ENCODE data around the gene ITGAV.

- TF ChIP-seq CTCF (IDR thresholded peaks at IDR 0.05), result no peak
- TF ChIP-seq POLR2A (IDR thresholded peaks at IDR 0.05), result no peak
- TF ChIP-seq POLR2AphosphoS5 (IDR thresholded peaks at IDR 0.05), result no peak
Measured at GRCh38 chr2:186569897-186570296, 20.0 kb upstream of the ITGAV start.
